ENCODE data around the gene BCR. TPM values are rescaled to one million over a fixed set of nuclear protein-coding genes. Genes with fewer than 3 reads are reported as not detected.

BCR gene
- total and polyA plus RNA-seq, 2 of the 4 experiments (the other 2 are of a cell fraction) = 28.9 to 44.6 TPM

DNA sequence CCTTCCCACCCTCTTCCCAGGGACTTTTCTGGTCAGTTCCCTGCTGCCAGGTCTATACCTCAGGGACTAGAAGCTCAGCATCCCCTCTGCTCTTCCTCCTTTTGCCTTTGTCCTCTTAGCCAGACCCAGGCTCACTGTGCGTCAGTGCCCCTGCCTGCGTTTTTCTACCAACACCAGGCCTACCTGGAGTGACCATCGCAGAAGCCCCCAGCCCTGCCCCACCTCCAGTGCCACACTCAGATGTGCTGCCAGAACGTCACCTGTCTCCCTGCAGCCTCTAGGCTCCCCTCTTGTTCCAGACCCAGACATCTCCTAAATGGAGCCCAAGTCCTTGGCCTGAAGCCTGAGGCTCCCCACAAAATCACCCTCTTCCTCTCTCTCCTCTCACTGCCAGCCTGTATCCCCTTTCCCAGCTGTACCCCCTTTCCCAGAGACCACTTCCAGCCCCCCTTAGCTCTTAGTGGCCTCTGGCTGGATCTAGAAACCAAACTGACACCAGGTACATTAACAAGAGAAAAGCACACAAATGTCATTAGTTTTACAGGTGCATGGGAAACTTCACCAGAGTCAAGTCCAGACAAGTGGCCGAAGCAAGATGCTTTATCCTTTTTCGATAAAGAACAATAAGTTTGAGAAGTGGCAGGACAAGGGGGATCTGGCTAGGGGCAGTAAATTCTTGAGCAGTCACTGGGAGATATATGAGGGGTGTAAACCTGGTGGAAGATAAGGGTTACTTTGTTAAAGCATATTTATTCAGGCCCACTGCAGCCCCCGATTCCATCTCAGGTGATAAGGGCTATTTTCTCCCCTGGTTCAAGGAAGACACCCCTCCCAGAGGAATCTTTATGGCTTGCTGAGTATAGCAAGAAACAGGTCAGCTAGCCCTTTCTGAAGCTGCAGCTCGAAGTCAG is 61.5 kb downstream of the BCR start:
- no peak overlapping the region for H3K23ac ChIP-seq (ENCODE audit: low read depth, low read length)
- no peak overlapping the region for H3K18ac ChIP-seq (ENCODE audit: low read depth, low read length)
- ChIA-PET POLR2A (ENCODE audit: unreplicated experiment) (no interaction called here), CTCF (no interaction called here)
- H3K9ac ChIP-seq (ENCODE audit: low read depth, low read length) = no peak overlapping the region
- no peak overlapping the region for H3K14ac ChIP-seq (replicated peaks; ENCODE audit: low read depth, low read length)
- BruUV-seq (replicated peaks) = no TSS peak
- H3K4me3 ChIP-seq (ENCODE audit: insufficient read depth, low read depth, low read length) = no peak overlapping the region
- H2BK15ac ChIP-seq (ENCODE audit: low read depth, low read length) = no peak overlapping the region
- H3K4ac ChIP-seq (ENCODE audit: low read depth, low read length) = no peak overlapping the region
- no peaks in the 10 kb centered on the region for H3K36me3 ChIP-seq (ENCODE audit: control insufficient read depth, insufficient read depth, low read length)
- H3K4me1 ChIP-seq (ENCODE audit: control insufficient read depth, insufficient read depth, low read length) = peaks cover 22% of the 10 kb centered on the region
- no peak overlapping the region for H4K8ac ChIP-seq (ENCODE audit: low read depth in 2 of 2, low read length in 2 of 2)
- peaks cover 13% of the 10 kb centered on the region for H3K9me1 ChIP-seq (ENCODE audit: insufficient read depth, low read length)
- intact Hi-C loops (cut with micrococcal nuclease) = no loop called here
- H3K27ac ChIP-seq (ENCODE audit: insufficient read depth, low read length) = no peak overlapping the region
- 79% methylated on average over 7 of the region's 8 CpGs; no CpG with 5 or more reads in 1 of the 2 experiments for WGBS, 2 experiments (ENCODE audit: extremely low coverage in 2 of 2, insufficient read length in 1 of 2)
- H4K5ac ChIP-seq (ENCODE audit: low read depth, low read length) = no peak overlapping the region
- peak overlapping the region; percentile 44 for H2AK9ac ChIP-seq (replicated peaks; ENCODE audit: low read depth, low read length, poor library complexity)
- no peak overlapping the region for H2BK5ac ChIP-seq (ENCODE audit: low read depth, low read length, poor library complexity, severe bottlenecking)
- no peak overlapping the region for H2BK20ac ChIP-seq (ENCODE audit: low read depth, low read length)
- DNase-seq = no peak
- no peak overlapping the region for H2BK120ac ChIP-seq (ENCODE audit: low read depth, low read length)
- H3K56ac ChIP-seq (ENCODE audit: extremely low read depth, insufficient read depth, low read length) = no peak overlapping the region
- H3K9me3 ChIP-seq (ENCODE audit: control insufficient read depth, insufficient read depth, low read length) = no peaks in the 10 kb centered on the region
- ATAC-seq (ENCODE audit: low read depth) = no peak
- H2AK5ac ChIP-seq (ENCODE audit: low read depth, low read length) = 0 out of 2 replicates have a peak overlapping the region, but pooled peaks have one; percentile 24
- H4K91ac ChIP-seq (ENCODE audit: insufficient read depth, low read depth, low read length) = no peak overlapping the region
- dilution Hi-C loops (cut with HindIII; ENCODE audit: low sequenced_read_pairs, unreplicated experiment) = no loop called here
- in situ Hi-C loops (cut with MboI; ENCODE audit: low sequenced_read_pairs) = loop anchor here (5.0 kb wide), 1 partner anchor 50 kb away; no protein-coding TSS in a partner anchor
- H4K20me1 ChIP-seq (ENCODE audit: insufficient read depth, low read length) = peaks cover 69% of the 10 kb centered on the region
- no peak overlapping the region; the same call in 1 of the 2 replicates for H3K4me2 ChIP-seq (ENCODE audit: low read depth, low read length)
- H2AFZ ChIP-seq (replicated peaks; ENCODE audit: low read length, poor library complexity) = no peak overlapping the region
- H3K27me3 ChIP-seq (ENCODE audit: control insufficient read depth, insufficient read depth, low read length) = no peaks in the 10 kb centered on the region
- H3K79me1 ChIP-seq (ENCODE audit: low read depth in 1 of 2, low read length in 2 of 2) = peaks cover 36 to 85% of the 10 kb centered on the region in 2 experiments
- TF ChIP-seq USF2 (IDR thresholded peaks at IDR 0.05; ENCODE audit: low read depth, low read length) (no peak), RCOR1 (IDR thresholded peaks at IDR 0.05; ENCODE audit: insufficient replicate concordance, low read length) (no peak), RFX5 (IDR thresholded peaks at IDR 0.05; ENCODE audit: low read depth, low read length) (no peak), MAFK (IDR thresholded peaks at IDR 0.05; ENCODE audit: low read depth, low read length) (no peak), BHLHE40 (IDR thresholded peaks at IDR 0.05; ENCODE audit: low read depth, low read length) (no peak), SMC3 (IDR thresholded peaks at IDR 0.05; ENCODE audit: low read depth, low read length) (no peak), NFE2L2 (IDR thresholded peaks at IDR 0.05; ENCODE audit: low read depth, low read length) (no peak), RAD21 (IDR thresholded peaks at IDR 0.05; ENCODE audit: low read length) (no peak), MAZ (IDR thresholded peaks at IDR 0.05; ENCODE audit: borderline replicate concordance, low read depth, low read length) (no peak), CEBPB (IDR thresholded peaks at IDR 0.05; ENCODE audit: low read depth, low read length) (no peak), MXI1 (IDR thresholded peaks at IDR 0.05; ENCODE audit: borderline replicate concordance, low read depth, low read length) (no peak), CHD1 (IDR thresholded peaks at IDR 0.05; ENCODE audit: low read depth, low read length) (no peak)
- TF ChIP-seq, protein P1, sequence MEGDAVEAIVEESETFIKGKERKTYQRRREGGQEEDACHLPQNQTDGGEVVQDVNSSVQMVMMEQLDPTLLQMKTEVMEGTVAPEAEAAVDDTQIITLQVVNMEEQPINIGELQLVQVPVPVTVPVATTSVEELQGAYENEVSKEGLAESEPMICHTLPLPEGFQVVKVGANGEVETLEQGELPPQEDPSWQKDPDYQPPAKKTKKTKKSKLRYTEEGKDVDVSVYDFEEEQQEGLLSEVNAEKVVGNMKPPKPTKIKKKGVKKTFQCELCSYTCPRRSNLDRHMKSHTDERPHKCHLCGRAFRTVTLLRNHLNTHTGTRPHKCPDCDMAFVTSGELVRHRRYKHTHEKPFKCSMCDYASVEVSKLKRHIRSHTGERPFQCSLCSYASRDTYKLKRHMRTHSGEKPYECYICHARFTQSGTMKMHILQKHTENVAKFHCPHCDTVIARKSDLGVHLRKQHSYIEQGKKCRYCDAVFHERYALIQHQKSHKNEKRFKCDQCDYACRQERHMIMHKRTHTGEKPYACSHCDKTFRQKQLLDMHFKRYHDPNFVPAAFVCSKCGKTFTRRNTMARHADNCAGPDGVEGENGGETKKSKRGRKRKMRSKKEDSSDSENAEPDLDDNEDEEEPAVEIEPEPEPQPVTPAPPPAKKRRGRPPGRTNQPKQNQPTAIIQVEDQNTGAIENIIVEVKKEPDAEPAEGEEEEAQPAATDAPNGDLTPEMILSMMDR (conservative IDR thresholded peaks at IDR 0.05; ENCODE audit: low read depth, low read length) = no peak
- TF ChIP-seq, protein P2, sequence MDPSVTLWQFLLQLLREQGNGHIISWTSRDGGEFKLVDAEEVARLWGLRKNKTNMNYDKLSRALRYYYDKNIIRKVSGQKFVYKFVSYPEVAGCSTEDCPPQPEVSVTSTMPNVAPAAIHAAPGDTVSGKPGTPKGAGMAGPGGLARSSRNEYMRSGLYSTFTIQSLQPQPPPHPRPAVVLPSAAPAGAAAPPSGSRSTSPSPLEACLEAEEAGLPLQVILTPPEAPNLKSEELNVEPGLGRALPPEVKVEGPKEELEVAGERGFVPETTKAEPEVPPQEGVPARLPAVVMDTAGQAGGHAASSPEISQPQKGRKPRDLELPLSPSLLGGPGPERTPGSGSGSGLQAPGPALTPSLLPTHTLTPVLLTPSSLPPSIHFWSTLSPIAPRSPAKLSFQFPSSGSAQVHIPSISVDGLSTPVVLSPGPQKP (IDR thresholded peaks at IDR 0.05; ENCODE audit: borderline replicate concordance, low read depth, low read length) = no peak

Measured in IMR-90 (cell line).